ENCODE data around the gene PRG3. TPM values are rescaled to one million over a fixed set of nuclear protein-coding genes. Genes with fewer than 3 reads are reported as not detected.
A peak's percentile ranks its signal among the peaks of the same experiment; 100 is the strongest.
"Not testable (repeated sequence)": the region's sequence is repeated elsewhere in the genome, so short reads cannot be mapped to it uniquely, and the experiment has no call there.

Gene PRG3
- total RNA-seq, 1 donor from 2014 or later: not detected

DNA sequence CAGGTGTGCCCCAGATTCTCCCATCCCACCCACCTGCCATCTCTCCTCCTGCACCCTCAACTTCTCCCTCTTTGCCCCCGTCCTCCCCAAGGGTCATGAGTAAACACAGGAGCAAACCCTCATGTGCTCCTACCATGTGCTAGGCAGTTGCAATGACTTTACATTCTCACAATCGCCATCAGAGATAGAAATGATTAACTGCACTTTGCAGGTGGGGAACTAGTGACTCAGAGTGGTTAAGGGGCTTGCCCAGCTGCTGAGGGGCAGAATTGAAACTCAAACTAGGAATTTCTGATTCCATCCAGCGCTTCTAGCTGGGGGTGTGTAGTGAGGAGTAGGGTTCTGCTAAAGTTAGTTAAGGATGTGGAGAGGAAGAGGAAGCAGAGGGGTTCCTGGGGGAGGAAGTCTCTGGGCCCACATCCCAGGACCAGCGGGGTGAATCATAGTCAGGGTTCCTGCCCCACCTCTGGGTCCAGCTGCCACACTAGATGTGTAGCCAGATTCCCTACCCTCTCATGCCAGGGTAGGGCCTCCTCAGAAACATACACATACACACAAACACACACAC is 25.5 kb upstream of the PRG3 start:
- no peak for DNase-seq (ENCODE audit: low spot score)
- Mint-ChIP-seq H3K9me3 (no peaks in the 10 kb centered on the region), H3K4me1 (ENCODE audit: low read depth) (peaks cover 30% of the 10 kb centered on the region), H3K27me3 (ENCODE audit: low read depth) (no peaks in the 10 kb centered on the region), H3K4me3 (ENCODE audit: low read depth) (peak overlapping the region; percentile 2), H3K36me3 (ENCODE audit: low read depth) (peaks cover 64% of the 10 kb centered on the region), H3K27ac (peak overlapping the region; percentile 98)
- intact Hi-C loops (cut with micrococcal nuclease): loop anchor here (1.0 to 2.0 kb wide), 2 partner anchors 19 to 72 kb away; partner anchors contain the start of gene SSRP1

DNA sequence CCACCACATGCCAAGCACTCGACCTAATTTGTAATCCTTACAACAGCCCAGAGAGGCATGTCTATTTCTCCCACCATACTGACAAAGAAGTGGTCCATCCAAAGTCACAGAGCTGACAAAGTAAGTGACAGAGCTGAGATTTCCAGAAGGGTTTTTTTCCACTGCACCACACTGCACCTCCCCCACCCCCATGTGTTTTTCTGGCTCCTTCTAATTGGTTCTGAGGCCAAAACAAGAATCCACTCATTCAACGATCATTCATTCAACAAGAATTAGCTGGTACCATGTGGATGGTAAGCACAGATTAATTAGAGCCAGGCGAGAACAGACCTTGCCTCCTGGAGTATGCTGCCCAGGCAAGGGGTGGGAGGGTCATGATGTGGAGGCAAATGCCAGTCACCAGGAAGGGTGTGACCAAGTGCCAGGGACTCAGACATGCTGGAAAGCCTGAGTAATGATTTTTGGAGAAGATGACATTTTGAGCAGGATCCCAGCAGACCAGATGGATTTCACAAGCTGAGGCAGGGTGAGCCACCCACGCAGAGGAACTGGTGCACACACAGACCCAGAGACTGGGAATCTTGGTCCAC is 24.4 kb upstream of the PRG3 start:
- Mint-ChIP-seq H3K4me3 (ENCODE audit: low read depth) (no peak overlapping the region), H3K27me3 (ENCODE audit: low read depth) (no peaks in the 10 kb centered on the region), H3K9me3 (no peaks in the 10 kb centered on the region), H3K36me3 (ENCODE audit: low read depth) (peaks cover 57% of the 10 kb centered on the region), H3K27ac (peak overlapping the region; percentile 98), H3K4me1 (ENCODE audit: low read depth) (peaks cover 28% of the 10 kb centered on the region)
- intact Hi-C loops (cut with micrococcal nuclease): no loop called here
- no peak for DNase-seq (ENCODE audit: low spot score)

DNA sequence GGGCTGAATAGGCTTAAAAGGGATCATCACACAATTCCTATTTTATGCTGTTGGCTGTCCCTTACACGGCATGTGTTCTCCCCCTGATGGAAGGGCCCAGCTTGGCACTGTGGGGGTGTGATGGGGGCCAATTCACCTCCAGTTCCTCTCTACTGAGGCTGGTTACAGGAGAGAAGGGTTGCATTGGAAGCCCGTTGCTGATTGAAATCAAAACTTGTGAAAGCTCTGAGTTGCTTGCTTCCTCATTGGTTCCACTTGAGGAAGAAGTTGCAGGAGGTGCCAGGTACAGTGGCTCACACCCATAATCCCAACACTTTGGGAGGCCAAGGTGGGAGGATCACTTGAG is 22.8 kb upstream of the PRG3 start:
- no peaks in the 10 kb centered on the region for H3K9me3 Mint-ChIP-seq
- no peak overlapping the region for H3K27ac Mint-ChIP-seq
- H3K4me1 Mint-ChIP-seq (ENCODE audit: low read depth): peaks cover 25% of the 10 kb centered on the region
- no peaks in the 10 kb centered on the region for H3K27me3 Mint-ChIP-seq (ENCODE audit: low read depth)
- peaks cover 41% of the 10 kb centered on the region for H3K36me3 Mint-ChIP-seq (ENCODE audit: low read depth)
- no peak for DNase-seq (ENCODE audit: low spot score)
- no peak overlapping the region for H3K4me3 Mint-ChIP-seq (ENCODE audit: low read depth)
- intact Hi-C loops (cut with micrococcal nuclease): no loop called here

DNA sequence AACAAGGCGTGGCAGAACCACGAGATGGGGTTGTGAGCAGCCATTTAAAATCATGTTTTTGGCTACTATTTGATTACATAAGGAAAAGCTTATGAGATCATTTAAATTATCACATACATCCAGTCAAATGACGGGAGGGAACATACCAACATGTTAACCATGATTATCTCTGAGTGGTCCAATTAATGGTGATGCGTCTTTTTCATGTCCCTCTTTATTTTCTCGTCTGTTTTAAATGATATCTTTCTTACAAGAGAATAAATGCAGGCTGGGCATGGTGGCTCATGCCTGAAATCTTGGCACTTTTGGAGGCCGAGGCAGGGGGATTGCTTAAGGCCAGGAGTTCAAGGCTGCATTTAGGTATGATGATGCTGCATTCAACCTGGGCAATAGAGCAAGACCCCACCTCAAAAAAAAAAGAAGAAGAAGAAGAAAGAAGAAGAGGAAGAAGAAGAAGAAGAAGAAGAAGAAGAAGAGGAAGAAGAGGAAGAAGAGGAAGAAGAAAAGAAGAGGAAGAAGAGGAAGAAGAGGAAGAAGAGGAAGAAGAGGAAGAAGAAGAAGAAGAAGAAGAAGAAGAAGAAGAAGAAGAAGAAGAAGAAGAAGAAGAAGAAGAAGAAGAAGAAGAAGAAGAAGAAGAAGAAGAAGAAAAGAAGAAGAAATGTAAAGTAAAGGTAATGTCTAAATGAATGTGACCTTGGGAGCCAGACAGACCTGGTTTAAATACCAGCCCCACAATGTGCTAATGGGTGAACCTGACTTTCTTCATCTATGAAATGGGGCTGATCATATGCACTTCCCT is 22.3 kb upstream of the PRG3 start:
- Mint-ChIP-seq H3K36me3 (ENCODE audit: low read depth) (peaks cover 37% of the 10 kb centered on the region), H3K4me1 (ENCODE audit: low read depth) (peaks cover 25% of the 10 kb centered on the region)
- H3K9me3 Mint-ChIP-seq; H3K27me3 Mint-ChIP-seq (ENCODE audit: low read depth); DNase-seq (ENCODE audit: low spot score); intact Hi-C loops (cut with micrococcal nuclease); H3K4me3 Mint-ChIP-seq (ENCODE audit: low read depth); H3K27ac Mint-ChIP-seq: not testable (repeated sequence)

DNA sequence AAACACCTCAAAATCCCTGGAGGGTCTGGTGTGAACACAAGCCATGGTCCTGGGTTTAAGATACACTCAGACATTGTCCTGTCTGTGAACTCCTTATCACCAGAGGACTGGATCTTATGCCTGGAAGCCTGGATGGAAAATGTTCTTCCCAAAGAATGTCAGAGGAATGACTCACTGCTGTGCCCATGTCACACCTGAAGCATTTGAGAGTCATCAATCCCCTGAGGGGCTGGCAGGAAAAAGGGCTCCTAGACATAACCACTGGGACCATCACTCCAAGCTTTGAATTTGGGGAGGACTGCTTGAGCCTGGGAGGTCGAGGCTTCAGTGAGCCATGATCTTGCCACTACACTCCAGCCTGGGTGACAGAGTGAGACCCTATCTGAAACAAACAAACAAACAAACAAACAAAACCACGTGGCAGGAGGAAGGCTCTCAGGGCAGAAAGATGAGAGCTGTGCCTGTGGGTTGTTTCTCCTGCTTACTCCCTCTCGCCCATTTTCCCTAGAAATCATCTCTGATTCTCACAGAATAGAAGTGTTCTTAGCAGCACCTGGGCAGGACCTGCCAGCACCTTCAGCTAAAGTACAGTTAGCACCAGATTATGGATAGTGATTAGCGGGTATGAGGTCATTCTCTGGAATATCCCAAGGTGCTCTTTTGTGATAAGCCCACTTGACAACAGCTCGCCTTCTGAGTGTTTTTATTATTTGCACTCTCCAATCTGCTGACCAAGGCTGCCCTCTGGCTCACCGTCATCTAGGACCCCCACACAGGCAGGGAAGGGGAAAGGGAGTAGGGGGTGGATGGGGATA is 21.4 kb upstream of the PRG3 start:
- no peak for DNase-seq (ENCODE audit: low spot score)
- Mint-ChIP-seq H3K27ac (no peak overlapping the region), H3K27me3 (ENCODE audit: low read depth) (no peaks in the 10 kb centered on the region), H3K4me3 (ENCODE audit: low read depth) (no peak overlapping the region), H3K36me3 (ENCODE audit: low read depth) (peaks cover 29% of the 10 kb centered on the region), H3K4me1 (ENCODE audit: low read depth) (peaks cover 24% of the 10 kb centered on the region), H3K9me3 (no peaks in the 10 kb centered on the region)
- intact Hi-C loops (cut with micrococcal nuclease): no loop called here

DNA sequence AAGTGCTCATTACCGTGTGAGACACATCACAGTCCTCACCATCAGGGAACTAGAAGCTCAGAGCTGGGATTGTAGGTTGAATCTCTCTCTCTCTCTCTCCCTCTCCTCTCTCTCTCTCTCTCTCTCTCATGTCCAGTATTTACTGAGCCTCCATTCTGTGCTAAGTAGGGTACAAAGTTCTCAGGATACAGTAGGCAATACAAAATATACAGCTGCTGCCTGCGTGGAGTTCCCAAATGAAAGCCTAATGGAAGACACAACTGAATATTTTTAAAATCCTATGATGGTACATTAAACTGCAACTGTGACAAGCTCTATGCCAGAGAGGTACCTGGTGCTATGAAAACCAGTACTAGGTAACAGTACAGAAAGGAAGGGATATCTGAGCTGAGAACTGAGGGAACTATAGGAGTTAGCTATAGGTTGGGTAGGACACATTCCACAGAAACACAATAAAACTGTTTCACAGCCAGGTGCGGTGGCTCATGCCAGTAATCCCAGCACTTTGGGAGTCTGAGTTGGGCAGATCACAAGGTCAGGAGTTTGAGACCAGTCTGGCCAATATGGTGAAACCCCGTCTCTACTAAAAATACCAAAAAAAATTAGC is 19.1 kb upstream of the PRG3 start:
- H3K36me3 Mint-ChIP-seq (ENCODE audit: low read depth): peaks cover 6% of the 10 kb centered on the region
- no peak overlapping the region for H3K4me3 Mint-ChIP-seq (ENCODE audit: low read depth)
- no peak for DNase-seq (ENCODE audit: low spot score)
- intact Hi-C loops (cut with micrococcal nuclease): no loop called here
- H3K9me3 Mint-ChIP-seq: no peaks in the 10 kb centered on the region
- H3K4me1 Mint-ChIP-seq (ENCODE audit: low read depth): peaks cover 2% of the 10 kb centered on the region
- no peak overlapping the region for H3K27ac Mint-ChIP-seq
- H3K27me3 Mint-ChIP-seq (ENCODE audit: low read depth): no peaks in the 10 kb centered on the region

DNA sequence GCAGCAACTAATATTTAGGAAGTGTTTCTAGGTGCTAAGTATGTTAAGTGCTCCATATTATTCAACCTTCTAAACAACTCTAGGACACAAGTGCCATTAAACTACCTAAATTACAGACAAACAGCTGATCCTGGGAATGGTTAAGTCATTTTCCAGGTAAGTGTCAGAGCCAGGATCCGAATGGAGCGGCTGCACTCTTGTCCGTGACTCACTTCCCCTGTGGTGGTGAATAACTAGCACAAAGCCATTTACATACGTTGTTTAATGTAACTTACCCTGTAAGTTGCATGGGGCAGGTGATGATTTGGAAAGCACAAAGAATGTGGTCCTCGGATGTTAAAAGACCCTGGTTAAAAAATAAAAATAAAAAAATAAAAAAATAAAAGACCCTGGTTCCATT is 18.3 kb upstream of the PRG3 start:
- Mint-ChIP-seq H3K9me3 (no peaks in the 10 kb centered on the region), H3K27ac (no peak overlapping the region), H3K36me3 (ENCODE audit: low read depth) (peaks cover 3% of the 10 kb centered on the region), H3K27me3 (ENCODE audit: low read depth) (no peaks in the 10 kb centered on the region), H3K4me3 (ENCODE audit: low read depth) (no peak overlapping the region), H3K4me1 (ENCODE audit: low read depth) (peaks cover 1% of the 10 kb centered on the region)
- DNase-seq (ENCODE audit: low spot score): no peak
- intact Hi-C loops (cut with micrococcal nuclease): no loop called here

DNA sequence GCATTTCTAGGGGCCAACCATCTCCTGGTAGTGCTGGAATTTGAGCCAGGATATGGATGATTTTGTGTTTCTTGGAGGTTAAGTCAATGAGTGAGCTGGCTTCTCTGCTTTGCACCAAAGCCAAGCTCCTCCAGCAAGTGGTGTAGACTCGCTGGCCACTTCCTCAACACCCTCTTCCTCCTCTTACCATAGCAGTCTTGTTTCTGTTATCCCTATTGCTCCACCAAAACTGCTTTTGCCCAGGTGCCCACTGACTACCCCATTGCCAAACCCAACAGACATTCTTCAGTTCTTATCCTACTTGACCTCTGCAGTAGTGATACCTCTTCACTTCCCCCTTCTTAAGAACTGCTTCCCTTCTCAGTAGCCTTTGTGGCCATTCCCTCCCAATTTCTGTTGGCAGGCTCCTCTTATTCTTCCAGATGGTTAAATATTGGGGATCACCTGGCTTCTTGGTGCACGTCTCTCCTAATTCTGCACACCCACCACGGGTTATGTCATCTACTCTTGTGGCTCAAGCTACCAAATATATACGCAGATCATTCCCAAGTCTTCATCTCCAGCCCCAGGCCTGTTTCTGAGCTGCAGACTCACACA is 16.5 kb upstream of the PRG3 start:
- Mint-ChIP-seq H3K9me3 (no peaks in the 10 kb centered on the region), H3K27me3 (ENCODE audit: low read depth) (no peaks in the 10 kb centered on the region), H3K36me3 (ENCODE audit: low read depth) (no peaks in the 10 kb centered on the region), H3K4me1 (ENCODE audit: low read depth) (no peaks in the 10 kb centered on the region), H3K4me3 (ENCODE audit: low read depth) (no peak overlapping the region), H3K27ac (no peak overlapping the region)
- DNase-seq (ENCODE audit: low spot score): no peak
- intact Hi-C loops (cut with micrococcal nuclease): no loop called here

DNA sequence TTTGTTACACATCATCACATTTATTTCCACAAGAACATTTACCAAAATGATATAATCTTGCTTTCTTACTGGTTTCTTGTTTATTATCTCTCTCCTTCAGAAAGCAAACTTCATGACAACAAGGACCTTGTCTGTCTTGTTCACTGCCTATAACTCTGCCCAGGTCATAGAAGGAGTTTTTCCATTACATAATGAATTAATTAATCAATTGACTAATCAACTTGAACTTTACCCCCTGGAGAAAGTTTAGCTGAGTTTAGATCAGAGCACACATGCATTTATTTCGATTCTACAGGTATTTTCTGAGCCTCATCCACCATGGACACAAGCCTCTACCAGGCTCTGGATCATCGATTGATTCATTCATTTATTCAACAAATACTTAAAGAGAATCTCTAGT is 15.8 kb upstream of the PRG3 start:
- no peaks in the 10 kb centered on the region for H3K36me3 Mint-ChIP-seq (ENCODE audit: low read depth)
- DNase-seq (ENCODE audit: low spot score): no peak
- H3K9me3 Mint-ChIP-seq: no peaks in the 10 kb centered on the region
- no peak overlapping the region for H3K4me3 Mint-ChIP-seq (ENCODE audit: low read depth)
- H3K27ac Mint-ChIP-seq: no peak overlapping the region
- intact Hi-C loops (cut with micrococcal nuclease): no loop called here
- no peaks in the 10 kb centered on the region for H3K27me3 Mint-ChIP-seq (ENCODE audit: low read depth)
- H3K4me1 Mint-ChIP-seq (ENCODE audit: low read depth): no peaks in the 10 kb centered on the region

DNA sequence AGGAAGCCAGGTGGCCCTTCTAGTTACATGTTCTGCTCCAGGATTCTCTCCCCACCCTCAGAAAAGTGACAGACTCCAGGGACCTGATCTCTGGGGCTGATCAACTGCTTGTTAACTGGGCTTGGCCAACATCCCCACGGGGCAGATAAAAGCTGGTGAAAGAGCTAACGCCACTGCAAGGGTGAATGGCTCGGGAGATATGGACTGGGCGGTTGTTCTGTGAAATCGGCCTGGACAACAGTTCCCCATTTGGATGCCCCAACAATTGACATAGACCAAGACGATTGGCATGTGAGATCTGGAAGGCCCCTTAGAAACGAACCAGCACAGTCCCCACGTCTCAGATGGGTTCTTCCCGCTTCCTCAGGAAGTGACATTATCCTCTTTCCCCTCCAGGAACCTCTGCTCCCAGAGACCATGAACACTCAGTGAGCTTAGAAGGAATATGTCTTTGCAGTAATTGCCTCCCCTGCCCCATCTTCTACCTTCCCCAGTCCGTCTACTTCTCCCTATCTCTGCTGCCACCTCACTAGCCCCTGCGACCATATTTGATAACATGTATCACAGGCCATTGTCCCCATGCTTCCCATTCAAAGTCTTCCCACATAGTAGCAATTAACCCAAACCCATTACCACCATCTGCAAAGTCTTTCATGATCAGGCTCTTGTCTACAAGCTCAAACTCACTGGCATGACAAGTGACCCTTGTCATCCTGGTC is 15.1 kb upstream of the PRG3 start:
- no peaks in the 10 kb centered on the region for H3K9me3 Mint-ChIP-seq
- H3K4me3 Mint-ChIP-seq (ENCODE audit: low read depth): no peak overlapping the region
- no peaks in the 10 kb centered on the region for H3K4me1 Mint-ChIP-seq (ENCODE audit: low read depth)
- H3K27ac Mint-ChIP-seq: no peak overlapping the region
- no peaks in the 10 kb centered on the region for H3K27me3 Mint-ChIP-seq (ENCODE audit: low read depth)
- DNase-seq (ENCODE audit: low spot score): no peak
- no peaks in the 10 kb centered on the region for H3K36me3 Mint-ChIP-seq (ENCODE audit: low read depth)
- intact Hi-C loops (cut with micrococcal nuclease): no loop called here

DNA sequence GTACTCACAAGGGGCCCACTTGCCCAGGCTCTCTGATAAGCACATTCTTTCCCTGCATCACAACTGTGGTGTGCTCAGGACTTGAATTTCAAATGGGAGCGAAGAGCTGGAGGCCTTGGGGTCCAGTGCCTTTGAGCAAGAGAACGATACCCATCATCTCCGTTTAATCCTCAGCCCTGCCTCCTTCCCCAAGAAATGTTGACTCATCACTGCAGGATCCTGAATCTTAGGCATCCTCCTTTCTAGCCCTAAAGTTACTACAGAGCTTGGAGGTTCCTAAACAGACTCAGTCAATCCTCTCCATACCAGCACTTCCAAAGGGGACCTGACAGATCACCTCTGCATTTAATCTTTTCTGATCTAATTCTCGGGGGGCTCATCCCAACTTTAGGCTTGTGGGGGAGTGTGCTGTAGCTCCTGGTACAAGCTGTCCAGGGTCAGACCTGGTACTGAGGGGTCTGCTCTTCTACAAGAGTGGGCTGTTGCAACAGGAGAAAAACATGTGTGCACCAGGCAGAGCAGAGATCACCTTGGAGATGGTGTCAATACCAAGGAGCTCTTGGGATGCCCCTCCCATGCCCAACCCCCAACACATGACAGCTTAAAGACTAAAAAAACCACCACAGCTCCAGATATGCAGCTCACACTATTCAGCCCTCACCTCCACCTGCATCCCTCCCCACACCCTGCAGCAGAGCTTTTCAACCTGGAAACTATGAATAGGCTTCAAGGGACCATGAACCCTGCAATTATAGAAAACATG is 13.4 kb upstream of the PRG3 start:
- no peak for DNase-seq (ENCODE audit: low spot score)
- no peaks in the 10 kb centered on the region for H3K27me3 Mint-ChIP-seq (ENCODE audit: low read depth)
- no peak overlapping the region for H3K4me3 Mint-ChIP-seq (ENCODE audit: low read depth)
- H3K9me3 Mint-ChIP-seq: no peaks in the 10 kb centered on the region
- no peak overlapping the region for H3K27ac Mint-ChIP-seq
- intact Hi-C loops (cut with micrococcal nuclease): no loop called here
- H3K36me3 Mint-ChIP-seq (ENCODE audit: low read depth): no peaks in the 10 kb centered on the region
- H3K4me1 Mint-ChIP-seq (ENCODE audit: low read depth): no peaks in the 10 kb centered on the region
